ENCODE results near the gene PDE4D. TPM values are rescaled to one million over a fixed set of nuclear protein-coding genes. Genes with fewer than 3 reads are reported as not detected.

Gene PDE4D
- total RNA-seq, 1 donor from 2014 or later: 7.6 TPM

GRCh38 chr5:59462956-59463355 is 430.6 kb downstream of the PDE4D start:
- TF ChIP-seq CTCF (IDR thresholded peaks at IDR 0.05; ENCODE audit: unreplicated experiment): no peak

GRCh38 chr5:59460368-59461153 is 433.0 kb downstream of the PDE4D start:
- H3K4me3 Mint-ChIP-seq (ENCODE audit: low read depth): no peak overlapping the region
- H3K9me3 Mint-ChIP-seq (ENCODE audit: low read depth): peaks cover 14% of the 10 kb centered on the region
- H3K27ac Mint-ChIP-seq: no peak overlapping the region
- H3K36me3 Mint-ChIP-seq (ENCODE audit: insufficient read depth): peaks cover 7% of the 10 kb centered on the region
- no peak for DNase-seq (ENCODE audit: low spot score, unreplicated experiment)
- no peaks in the 10 kb centered on the region for H3K27me3 Mint-ChIP-seq
- H3K4me1 Mint-ChIP-seq (ENCODE audit: low read depth): peaks cover 10% of the 10 kb centered on the region
- TF ChIP-seq CTCF (IDR thresholded peaks at IDR 0.05; ENCODE audit: unreplicated experiment): no peak

More at GRCh38 chr5:59462956-59463355, 430.6 kb downstream of the PDE4D start:
- H3K9me3 Mint-ChIP-seq (ENCODE audit: low read depth): peaks cover 4% of the 10 kb centered on the region
- H3K4me1 Mint-ChIP-seq (ENCODE audit: low read depth): peaks cover 22% of the 10 kb centered on the region
- H3K27ac Mint-ChIP-seq: no peak overlapping the region
- H3K4me3 Mint-ChIP-seq (ENCODE audit: low read depth): no peak overlapping the region
- H3K27me3 Mint-ChIP-seq: no peaks in the 10 kb centered on the region
- H3K36me3 Mint-ChIP-seq (ENCODE audit: insufficient read depth): no peaks in the 10 kb centered on the region
- DNase-seq (ENCODE audit: low spot score, unreplicated experiment): no peak

GRCh38 chr5:59458966-59459729 is 434.4 kb downstream of the PDE4D start:
- Mint-ChIP-seq H3K4me3 (ENCODE audit: low read depth) (no peak overlapping the region), H3K27me3 (no peaks in the 10 kb centered on the region), H3K4me1 (ENCODE audit: low read depth) (peaks cover 10% of the 10 kb centered on the region), H3K27ac (no peak overlapping the region), H3K9me3 (ENCODE audit: low read depth) (peaks cover 14% of the 10 kb centered on the region), H3K36me3 (ENCODE audit: insufficient read depth) (peaks cover 7% of the 10 kb centered on the region)
- no peak for DNase-seq (ENCODE audit: low spot score, unreplicated experiment)
- TF ChIP-seq CTCF (IDR thresholded peaks at IDR 0.05; ENCODE audit: unreplicated experiment): no peak

GRCh38 chr5:59458321-59458720 is 435.2 kb downstream of the PDE4D start:
- TF ChIP-seq CTCF (IDR thresholded peaks at IDR 0.05; ENCODE audit: unreplicated experiment): no peak
- Mint-ChIP-seq H3K9me3 (ENCODE audit: low read depth) (peaks cover 14% of the 10 kb centered on the region), H3K4me1 (ENCODE audit: low read depth) (peaks cover 10% of the 10 kb centered on the region), H3K4me3 (ENCODE audit: low read depth) (no peak overlapping the region), H3K27me3 (no peaks in the 10 kb centered on the region), H3K36me3 (ENCODE audit: insufficient read depth) (peaks cover 7% of the 10 kb centered on the region), H3K27ac (no peak overlapping the region)
- DNase-seq (ENCODE audit: low spot score, unreplicated experiment): no peak

- Mint-ChIP-seq H3K9me3 (ENCODE audit: low read depth) (peaks cover 10% of the 10 kb centered on the region), H3K36me3 (ENCODE audit: insufficient read depth) (no peaks in the 10 kb centered on the region), H3K27ac (no peak overlapping the region), H3K4me3 (ENCODE audit: low read depth) (no peak overlapping the region), H3K27me3 (no peaks in the 10 kb centered on the region), H3K4me1 (ENCODE audit: low read depth) (no peaks in the 10 kb centered on the region)
- no peak for TF ChIP-seq CTCF (IDR thresholded peaks at IDR 0.05; ENCODE audit: unreplicated experiment)
- DNase-seq (ENCODE audit: low spot score, unreplicated experiment): no peak
Observed at GRCh38 chr5:59449905-59450644, 443.5 kb downstream of the PDE4D start.

Data from progenitor cell of endocrine pancreas (in vitro differentiated cells).